K562 (cell line): Measurements from ENCODE around the gene KIF19. TPM values are rescaled to one million over a fixed set of nuclear protein-coding genes. Genes with fewer than 3 reads are reported as not detected.

Experiments
- ATAC-seq: fragments of 200-7000 bp; cut with Tn5 transposase; 3 replicates; pipeline ENCODE4 v1.9.1; 2020; ENCODE audit warnings: moderate library complexity
- BruUV-seq: library from RNA; stranded (reverse); fragments of 400-500 nt; replicated peaks from 2 replicates; lab custom pipeline; 2021; lab: Mats Ljungman, UMichigan
- CTCF ChIA-PET: fragments of 300-600 bp; formaldehyde crosslinking; extraction: SDS; loops from one replicate; lab custom pipeline; 2021; ENCODE audit warnings: low intra/inter-chr PET ratio; lab: Yijun Ruan, JAX
- POLR2A ChIA-PET: fragments of 300-600, 350-650 bp; sonication (Branson Sonifier 250); formaldehyde crosslinking; extraction: SDS; loops from one replicate; lab custom pipeline; 2021; ENCODE audit warnings: antibody characterized with exemption, inconsistent platforms; lab: Yijun Ruan, JAX
- DNase-seq, 4 experiments: peaks; one replicate each; pipeline versions ENCODE4 v3.0.0 to v3.0.0-alpha.2; 2011 to 2018; ENCODE audit warnings: low spot score in 3 of 4, mixed read lengths in 3 of 4; ENCODE audit errors: extremely low read depth in 1 of 4
- FAIRE-seq: peaks from 2 replicates; lab custom pipeline; 2011; peaks lifted over from hg19 to GRCh38; lab: Jason Lieb, UNC
- H2AFZ ChIP-seq: 2 replicates; pipeline ENCODE4 v1.6.0; 2011; ENCODE audit warnings: low read depth, low read length, control low read depth, inconsistent platforms
- H3K27ac ChIP-seq: fragments of 200-600 bp; 3 replicates; pipeline ENCODE4 v1.8.0; 2011; ENCODE audit warnings: low read depth, mild to moderate bottlenecking, control low read depth, inconsistent platforms, low read length, moderate library complexity, mixed read lengths; ENCODE audit errors: extremely low read depth
- H3K27me3 ChIP-seq, 2 experiments: fragments of 300-600 bp in 1 of 2; 2 replicates in 1 of 2; 3 replicates in 1 of 2; pipeline versions ENCODE4 v1.6.0 to v1.8.0; 2011; ENCODE audit warnings: inconsistent platforms in 2 of 2, low read length in 2 of 2, mild to moderate bottlenecking in 1 of 2, mixed read lengths in 1 of 2, moderate library complexity in 1 of 2; ENCODE audit not compliant: control insufficient read depth in 2 of 2, insufficient read depth in 2 of 2
- H3K36me3 ChIP-seq: fragments of 300-600 bp; 3 replicates; pipeline ENCODE4 v1.8.0; 2011; ENCODE audit warnings: mild to moderate bottlenecking, low read length, inconsistent platforms; ENCODE audit not compliant: control insufficient read depth, insufficient read depth
- H3K4me1 ChIP-seq, 2 experiments: fragments of 200-600 bp in 1 of 2; replicated peaks in 1 of 2; 2 replicates in 1 of 2; 3 replicates in 1 of 2; pipeline versions ENCODE4 v1.5.1 to v1.8.0; 2011; ENCODE audit warnings: inconsistent platforms in 2 of 2, low read length in 2 of 2, mild to moderate bottlenecking in 1 of 2, mixed read lengths in 1 of 2, moderate library complexity in 1 of 2; ENCODE audit not compliant: control insufficient read depth in 2 of 2, insufficient read depth in 2 of 2
- H3K4me2 ChIP-seq: 2 replicates; pipeline ENCODE4 v1.6.1; 2011; ENCODE audit warnings: low read length, control low read depth, inconsistent platforms, mixed read lengths; ENCODE audit not compliant: insufficient read depth
- H3K4me3 ChIP-seq: fragments of 200-600 bp; sonication (generic), shearing (Covaris generic); 2 replicates; pipeline ENCODE4 v1.5.1; 2016; ENCODE audit warnings: control low read depth, inconsistent platforms
- H3K79me2 ChIP-seq: fragments of 200-600 bp; 3 replicates; pipeline ENCODE4 v1.8.0; 2011; ENCODE audit warnings: low read length, inconsistent platforms; ENCODE audit not compliant: control insufficient read depth, insufficient read depth
- H3K9ac ChIP-seq, 2 experiments: 2 replicates each; pipeline versions ENCODE4 v1.6.0 to v1.6.1; 2011; ENCODE audit warnings: low read depth in 2 of 2, low read length in 2 of 2, control low read depth in 1 of 2, inconsistent platforms in 1 of 2, mild to moderate bottlenecking in 1 of 2, mixed read lengths in 1 of 2; ENCODE audit not compliant: insufficient read depth in 1 of 2
- H3K9me1 ChIP-seq: one replicate; pipeline ENCODE4 v1.6.0; 2011; ENCODE audit warnings: inconsistent platforms, mild to moderate bottlenecking, low read length, moderate library complexity; ENCODE audit not compliant: control insufficient read depth, insufficient read depth
- H3K9me3 ChIP-seq: replicated peaks from 2 replicates; pipeline ENCODE4 v1.5.1; 2011; ENCODE audit warnings: low read depth, low read length, inconsistent platforms; ENCODE audit not compliant: control insufficient read depth, insufficient read depth
- H4K20me1 ChIP-seq: replicated peaks from 2 replicates; pipeline ENCODE4 v1.6.1; 2011; ENCODE audit warnings: low read length, inconsistent platforms, mixed read lengths; ENCODE audit not compliant: control insufficient read depth, insufficient read depth
- CBFA2T2 ChIP-seq: fragments of 450-650 bp; conservative IDR thresholded peaks from 2 replicates; pipeline ENCODE4 v1.6.1; 2017; ENCODE audit warnings: mild to moderate bottlenecking
- ESRRB ChIP-seq: fragments of 250-450 bp; sonication (Bioruptor Pico); IDR thresholded peaks from 2 replicates; pipeline ENCODE4 v1.5.0; 2020; ENCODE audit warnings: mild to moderate bottlenecking, moderate library complexity, borderline replicate concordance
- GTF2A2 ChIP-seq: IDR thresholded peaks from 2 replicates; pipeline ENCODE4 v1.6.1; 2016; ENCODE audit warnings: mild to moderate bottlenecking, missing genetic modification characterization, missing compliant biosample characterization
- HBP1 ChIP-seq: fragments of 450-650 bp; formaldehyde crosslinking; IDR thresholded peaks from 2 replicates; pipeline ENCODE4 v1.4.0; 2022; ENCODE audit warnings: missing genetic modification characterization
- HMG20B ChIP-seq: fragments of 250-450 bp; sonication (Bioruptor Pico); IDR thresholded peaks from 2 replicates; pipeline ENCODE4 v1.5.0; 2021; ENCODE audit warnings: mild to moderate bottlenecking
- MEF2A ChIP-seq: IDR thresholded peaks from 2 replicates; pipeline ENCODE4 v1.6.1; 2011; ENCODE audit warnings: low read depth, mild to moderate bottlenecking, low read length, moderate library complexity; ENCODE audit not compliant: control insufficient read depth
- MTA2 ChIP-seq: fragments of 450-650 bp; IDR thresholded peaks from 2 replicates; pipeline ENCODE4 v1.6.1; 2016; ENCODE audit warnings: low read depth
- NR4A1 ChIP-seq, 2 experiments: fragments of 250-450 bp in 1 of 2; fragments of 450-650 bp in 1 of 2; sonication (Bioruptor Pico) in 1 of 2; IDR thresholded peaks; 2 replicates each; pipeline versions ENCODE4 v1.4.0 to v1.6.1; 2016 to 2020; ENCODE audit warnings: mild to moderate bottlenecking in 2 of 2, missing compliant biosample characterization in 1 of 2, missing genetic modification characterization in 1 of 2, moderate library complexity in 1 of 2
- TARDBP ChIP-seq: fragments of 450-650 bp; IDR thresholded peaks from 2 replicates; pipeline ENCODE4 v1.6.1; 2016
- ZNF165 ChIP-seq: fragments of 250-450 bp; sonication (Bioruptor Pico); IDR thresholded peaks from 2 replicates; pipeline ENCODE4 v1.4.0; 2020; ENCODE audit warnings: borderline replicate concordance
- ZNF3 ChIP-seq: fragments of 250-450 bp; sonication (Bioruptor Pico); IDR thresholded peaks from 2 replicates; pipeline ENCODE4 v1.5.0; 2021; ENCODE audit warnings: mild to moderate bottlenecking, moderate library complexity
- ZNF41 ChIP-seq: fragments of 250-450 bp; sonication (Bioruptor Pico); conservative IDR thresholded peaks from 2 replicates; pipeline ENCODE4 v1.4.0; 2020; ENCODE audit warnings: mild to moderate bottlenecking
- ZNF766 ChIP-seq: fragments of 200-800 bp; sonication (Bioruptor generic); conservative IDR thresholded peaks from 2 replicates; pipeline ENCODE4 v1.6.1; 2016; ENCODE audit warnings: missing genetic modification characterization, missing compliant biosample characterization
- ZNF785 ChIP-seq: fragments of 250-450 bp; sonication (Bioruptor Pico); IDR thresholded peaks from 2 replicates; pipeline ENCODE4 v1.4.0; 2020; ENCODE audit warnings: mild to moderate bottlenecking
- WGBS: fragments of 100-300 bp; shearing (Covaris generic); methylation state at CpG from one replicate; pipeline ENCODE4 v1.1.6; 2016; ENCODE audit warnings: low coverage, mixed read lengths; ENCODE audit not compliant: insufficient coverage; ENCODE audit errors: missing lambda C conversion rate; 5-methylcytosine and 5-hydroxymethylcytosine counted together
- in situ Hi-C: fragments of 300-500 bp; cut with MboI; formaldehyde crosslinking; loops from 4 replicates; pipeline ENCODE4 v1.15.0; 2018; ENCODE audit warnings: inconsistent platforms, mixed read lengths
- intact Hi-C: fragments of 100-400 bp; cut with micrococcal nuclease; formaldehyde crosslinking; loops from 2 replicates; pipeline ENCODE4 v1.14.2; 2022
- polyA plus RNA-seq, 8 experiments: library from polyadenylated mRNA; depleted of rRNA in 4 of 8; stranded (reverse) in 5 of 8; unstranded in 3 of 8; fragments of >200 nt; fragmentation: Nextera tagmentation in 2 of 8; fragmentation: Illumina TruSeq in 1 of 8; extraction: Ambion mirVana in 2 of 8; extraction: Trizol in 1 of 8; gene quantifications; 2 replicates each; pipeline versions ENCODE4 v1.2.1 to v1.2.3, GENCODE V29; 2011 to 2014; ENCODE audit warnings: inconsistent platforms in 1 of 8, missing spikeins in 1 of 8
- total RNA-seq, 7 experiments: library from RNA; depleted of rRNA in 6 of 7; stranded (reverse); fragments of >200 nt in 6 of 7; fragmentation: Illumina TruSeq in 2 of 7; extraction: Trizol in 2 of 7; gene quantifications; 2 replicates each; pipeline versions ENCODE4 v1.2.1 to v1.2.3, GENCODE V29; 2011 to 2021; ENCODE audit warnings: low replicate concordance in 1 of 7

KIF19 gene
- total and polyA plus RNA-seq, 9 of the 15 experiments (the other 6 are each of a cell fraction or from before 2014, with no cell fraction given), result 0.10 TPM; not detected in 8

- ChIA-PET CTCF (no interaction called here), POLR2A (interaction anchor here (0.6 kb wide), 1 partner anchor 12 kb away, joined by 3 read pairs; no protein-coding TSS in a partner anchor)
- WGBS, result 11% methylated on average over 3 of the region's 3 CpGs
- FAIRE-seq (no peak), DNase-seq (no peak), ATAC-seq (no peak)
- no peaks in the 10 kb centered on the region for H3K79me2 ChIP-seq
- H3K27ac ChIP-seq, result no peak overlapping the region
- intact Hi-C loops, result no loop called here
- no TSS peak for BruUV-seq
- no peaks in the 10 kb centered on the region for H3K9me3 ChIP-seq
- in situ Hi-C loops, result no loop called here
- TF ChIP-seq ZNF785 (CRISPR knock-in tag) (no peak), ESRRB (no peak), ZNF766 (no peak), ZNF3 (CRISPR knock-in tag) (no peak), HMG20B (CRISPR knock-in tag) (no peak), GTF2A2 (tag) (no peak), MTA2 (no peak), HBP1 (CRISPR knock-in tag) (no peak), MEF2A (no peak), TARDBP (no peak), NR4A1 (CRISPR knock-in tag; IDR thresholded peaks at IDR 0.05) (no peak), NR4A1 (tag; IDR thresholded peaks at IDR 0.05) (no peak), ZNF41 (CRISPR knock-in tag) (no peak), CBFA2T2 (no peak), ZNF165 (CRISPR knock-in tag) (no peak)
- no peak overlapping the region for H2AFZ ChIP-seq
- H3K4me3 ChIP-seq, result no peak overlapping the region
- H3K36me3 ChIP-seq, result no peaks in the 10 kb centered on the region
- H3K4me2 ChIP-seq, result no peak overlapping the region
- H4K20me1 ChIP-seq, result no peaks in the 10 kb centered on the region
- no peak overlapping the region for H3K9ac ChIP-seq
- H3K9me1 ChIP-seq, result no peaks in the 10 kb centered on the region
- H3K27me3 ChIP-seq, result peaks cover 32 to 54% of the 10 kb centered on the region in 2 experiments; a peak in 4 of 5 replicates
- H3K4me1 ChIP-seq, result peaks cover 0 to under 1% of the 10 kb centered on the region in 2 experiments; a peak in 2 of 5 replicates
These were observed 59.2 kb downstream of the KIF19 start for GRCh38 chr17:74385201-74385600.
